ENCODE measurements around the gene INHBB.

Gene INHBB

DNA sequence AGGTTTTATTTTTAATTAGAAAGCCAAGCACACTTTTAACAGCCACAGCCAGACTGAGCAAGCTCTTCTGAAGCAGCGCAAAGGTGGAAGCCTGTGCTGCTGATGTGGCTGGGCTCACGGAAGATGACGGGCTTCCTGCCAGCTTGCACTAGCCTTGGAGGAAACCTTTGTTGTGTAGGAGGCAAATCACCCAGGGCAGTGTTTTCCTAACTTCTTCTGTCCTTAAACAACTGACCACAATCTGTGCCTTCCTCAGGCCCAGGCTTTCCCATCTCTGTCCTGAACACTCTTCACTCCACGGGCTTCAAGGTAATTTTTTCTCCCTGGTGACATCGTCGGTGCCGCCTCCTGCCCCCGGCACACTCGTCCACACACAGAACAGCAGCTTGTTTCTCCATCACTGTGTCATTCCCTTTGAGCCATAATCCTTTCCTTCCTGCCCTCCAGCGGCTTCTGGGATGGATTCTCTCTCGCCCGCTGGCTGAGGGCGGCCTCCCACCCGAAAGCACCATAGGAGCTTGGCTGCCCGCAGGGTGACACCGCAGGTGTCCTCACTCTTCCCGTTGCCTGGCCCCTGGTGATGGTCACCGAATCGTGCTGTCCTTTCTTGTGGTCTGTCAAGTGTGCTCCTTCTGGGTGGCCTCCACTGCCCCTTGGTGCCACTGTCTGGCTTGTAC lies 31.1 kb upstream of the INHBB start:
- Histone ChIP-seq H3K4me3 (replicated peaks; ENCODE audit: insufficient read depth, low read length) (no peak overlapping the region), H3K27me3 (ENCODE audit: insufficient read depth, poor library complexity, severe bottlenecking) (no peaks in the 10 kb centered on the region), H3K27ac (replicated peaks) (no peak overlapping the region)
- TF ChIP-seq, protein P1, sequence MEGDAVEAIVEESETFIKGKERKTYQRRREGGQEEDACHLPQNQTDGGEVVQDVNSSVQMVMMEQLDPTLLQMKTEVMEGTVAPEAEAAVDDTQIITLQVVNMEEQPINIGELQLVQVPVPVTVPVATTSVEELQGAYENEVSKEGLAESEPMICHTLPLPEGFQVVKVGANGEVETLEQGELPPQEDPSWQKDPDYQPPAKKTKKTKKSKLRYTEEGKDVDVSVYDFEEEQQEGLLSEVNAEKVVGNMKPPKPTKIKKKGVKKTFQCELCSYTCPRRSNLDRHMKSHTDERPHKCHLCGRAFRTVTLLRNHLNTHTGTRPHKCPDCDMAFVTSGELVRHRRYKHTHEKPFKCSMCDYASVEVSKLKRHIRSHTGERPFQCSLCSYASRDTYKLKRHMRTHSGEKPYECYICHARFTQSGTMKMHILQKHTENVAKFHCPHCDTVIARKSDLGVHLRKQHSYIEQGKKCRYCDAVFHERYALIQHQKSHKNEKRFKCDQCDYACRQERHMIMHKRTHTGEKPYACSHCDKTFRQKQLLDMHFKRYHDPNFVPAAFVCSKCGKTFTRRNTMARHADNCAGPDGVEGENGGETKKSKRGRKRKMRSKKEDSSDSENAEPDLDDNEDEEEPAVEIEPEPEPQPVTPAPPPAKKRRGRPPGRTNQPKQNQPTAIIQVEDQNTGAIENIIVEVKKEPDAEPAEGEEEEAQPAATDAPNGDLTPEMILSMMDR (IDR thresholded peaks at IDR 0.05; ENCODE audit: insufficient read depth, low read length) = no peak
- TF ChIP-seq POLR2AphosphoS5 (IDR thresholded peaks at IDR 0.05; ENCODE audit: low read depth) (no peak), GABPA (IDR thresholded peaks at IDR 0.05; ENCODE audit: low read depth) (no peak), SPI1 (IDR thresholded peaks at IDR 0.05; ENCODE audit: borderline replicate concordance, low read depth) (no peak)
- TF ChIP-seq, protein P2, sequence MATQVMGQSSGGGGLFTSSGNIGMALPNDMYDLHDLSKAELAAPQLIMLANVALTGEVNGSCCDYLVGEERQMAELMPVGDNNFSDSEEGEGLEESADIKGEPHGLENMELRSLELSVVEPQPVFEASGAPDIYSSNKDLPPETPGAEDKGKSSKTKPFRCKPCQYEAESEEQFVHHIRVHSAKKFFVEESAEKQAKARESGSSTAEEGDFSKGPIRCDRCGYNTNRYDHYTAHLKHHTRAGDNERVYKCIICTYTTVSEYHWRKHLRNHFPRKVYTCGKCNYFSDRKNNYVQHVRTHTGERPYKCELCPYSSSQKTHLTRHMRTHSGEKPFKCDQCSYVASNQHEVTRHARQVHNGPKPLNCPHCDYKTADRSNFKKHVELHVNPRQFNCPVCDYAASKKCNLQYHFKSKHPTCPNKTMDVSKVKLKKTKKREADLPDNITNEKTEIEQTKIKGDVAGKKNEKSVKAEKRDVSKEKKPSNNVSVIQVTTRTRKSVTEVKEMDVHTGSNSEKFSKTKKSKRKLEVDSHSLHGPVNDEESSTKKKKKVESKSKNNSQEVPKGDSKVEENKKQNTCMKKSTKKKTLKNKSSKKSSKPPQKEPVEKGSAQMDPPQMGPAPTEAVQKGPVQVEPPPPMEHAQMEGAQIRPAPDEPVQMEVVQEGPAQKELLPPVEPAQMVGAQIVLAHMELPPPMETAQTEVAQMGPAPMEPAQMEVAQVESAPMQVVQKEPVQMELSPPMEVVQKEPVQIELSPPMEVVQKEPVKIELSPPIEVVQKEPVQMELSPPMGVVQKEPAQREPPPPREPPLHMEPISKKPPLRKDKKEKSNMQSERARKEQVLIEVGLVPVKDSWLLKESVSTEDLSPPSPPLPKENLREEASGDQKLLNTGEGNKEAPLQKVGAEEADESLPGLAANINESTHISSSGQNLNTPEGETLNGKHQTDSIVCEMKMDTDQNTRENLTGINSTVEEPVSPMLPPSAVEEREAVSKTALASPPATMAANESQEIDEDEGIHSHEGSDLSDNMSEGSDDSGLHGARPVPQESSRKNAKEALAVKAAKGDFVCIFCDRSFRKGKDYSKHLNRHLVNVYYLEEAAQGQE (IDR thresholded peaks at IDR 0.05; ENCODE audit: insufficient replicate concordance, low read depth) = no peak
- DNase-seq (ENCODE audit: low read depth in 1 of 2, low spot score in 1 of 2) = no peak

DNA sequence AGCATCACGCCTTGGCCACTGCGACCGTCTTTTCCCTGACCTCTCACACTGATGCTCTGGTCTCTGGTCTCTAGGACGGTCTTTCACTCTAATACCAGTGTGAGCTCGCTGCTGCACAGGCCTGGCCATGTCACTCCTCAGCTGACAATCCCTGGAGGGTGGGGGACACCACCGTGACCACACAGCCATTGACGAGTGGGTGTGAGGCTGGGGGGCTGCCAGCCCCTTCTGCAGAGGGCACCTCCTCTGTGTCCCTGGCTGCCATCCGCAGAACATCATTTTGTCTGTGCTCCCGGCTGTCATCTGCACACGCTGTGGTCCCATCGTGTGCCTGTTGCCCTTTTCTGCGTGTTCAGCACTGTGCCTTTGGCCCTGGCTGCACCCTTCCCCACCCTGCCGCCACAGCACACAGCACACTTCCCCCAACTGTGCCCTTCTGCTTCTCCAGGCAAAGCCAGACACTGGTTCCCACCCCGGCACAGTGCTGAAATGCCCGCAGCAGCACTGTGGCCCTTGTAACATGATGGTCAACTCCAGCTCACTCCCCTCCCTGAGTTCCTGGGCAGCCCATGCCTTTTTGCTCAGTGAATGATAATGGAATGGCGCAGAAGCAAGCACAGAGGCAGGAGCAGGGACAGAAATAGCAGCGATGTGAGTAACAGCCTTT lies 30.4 kb upstream of the INHBB start:
- no peak overlapping the region for H3K27ac ChIP-seq (replicated peaks)
- no peak for TF ChIP-seq GABPA (IDR thresholded peaks at IDR 0.05; ENCODE audit: low read depth)
- no peak for TF ChIP-seq POLR2AphosphoS5 (IDR thresholded peaks at IDR 0.05; ENCODE audit: low read depth)
- no peak for TF ChIP-seq SPI1 (IDR thresholded peaks at IDR 0.05; ENCODE audit: borderline replicate concordance, low read depth)
- TF ChIP-seq, protein P1 (IDR thresholded peaks at IDR 0.05; ENCODE audit: insufficient read depth, low read length) = no peak
- TF ChIP-seq, protein P2 (IDR thresholded peaks at IDR 0.05; ENCODE audit: insufficient replicate concordance, low read depth) = no peak
- DNase-seq (ENCODE audit: low read depth in 1 of 2, low spot score in 1 of 2) = no peak
- H3K27me3 ChIP-seq (ENCODE audit: insufficient read depth, poor library complexity, severe bottlenecking) = no peaks in the 10 kb centered on the region
- no peak overlapping the region for H3K4me3 ChIP-seq (replicated peaks; ENCODE audit: insufficient read depth, low read length)

DNA sequence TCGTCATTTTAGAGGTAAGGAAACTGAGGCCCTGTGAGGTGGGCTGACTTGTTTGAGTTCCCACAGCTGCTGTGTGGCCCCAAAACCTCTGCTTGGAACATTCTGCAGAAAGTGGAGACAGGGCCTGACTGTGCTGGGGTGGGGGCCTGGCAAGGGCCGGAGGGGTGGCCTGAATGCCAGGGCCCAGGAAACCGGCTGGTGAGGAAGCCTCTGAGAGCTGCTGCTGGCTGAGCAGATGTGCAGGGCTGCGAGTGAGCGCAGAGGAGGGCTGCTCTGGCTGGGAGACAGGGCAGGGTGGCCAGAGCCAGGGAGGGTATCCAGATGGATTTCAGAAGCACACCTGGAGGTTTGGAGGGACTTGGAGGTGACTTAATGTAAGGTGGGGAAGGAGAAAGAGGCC lies 29.9 kb upstream of the INHBB start:
- Histone ChIP-seq H3K4me3 (replicated peaks; ENCODE audit: insufficient read depth, low read length) (no peak overlapping the region), H3K27me3 (ENCODE audit: insufficient read depth, poor library complexity, severe bottlenecking) (no peaks in the 10 kb centered on the region), H3K27ac (replicated peaks) (no peak overlapping the region)
- TF ChIP-seq, protein P2 (IDR thresholded peaks at IDR 0.05; ENCODE audit: insufficient replicate concordance, low read depth) = no peak
- TF ChIP-seq, protein P1 (IDR thresholded peaks at IDR 0.05; ENCODE audit: insufficient read depth, low read length) = no peak
- no peak for TF ChIP-seq POLR2AphosphoS5 (IDR thresholded peaks at IDR 0.05; ENCODE audit: low read depth)
- TF ChIP-seq SPI1 (IDR thresholded peaks at IDR 0.05; ENCODE audit: borderline replicate concordance, low read depth) = no peak
- TF ChIP-seq GABPA (IDR thresholded peaks at IDR 0.05; ENCODE audit: low read depth) = no peak
- no peak for DNase-seq (ENCODE audit: low read depth in 1 of 2, low spot score in 1 of 2)
